NB4 (cell line): Measurements from ENCODE around the gene HGD.

Experiments used
- DNase-seq: peaks from one replicate; pipeline ENCODE4 v3.0.0; 2010; ENCODE audit warnings: low read depth
- H3K4me3 ChIP-seq: one replicate; pipeline ENCODE4 v1.5.1; 2011; ENCODE audit warnings: mild to moderate bottlenecking, low read depth, low read length, moderate library complexity
- MYC ChIP-seq: IDR thresholded peaks from 2 replicates; pipeline ENCODE4 v1.6.1; 2011; ENCODE audit warnings: low read depth, low read length
- POLR2A ChIP-seq: IDR thresholded peaks from 2 replicates; pipeline ENCODE4 v1.6.1; 2011; ENCODE audit warnings: mild to moderate bottlenecking; ENCODE audit not compliant: insufficient read length; ENCODE audit errors: extremely low read depth
- TF ChIP-seq, protein P1 (sequence below): IDR thresholded peaks from 2 replicates; pipeline ENCODE4 v1.6.1; 2011; ENCODE audit warnings: low read depth, low read length
- TF ChIP-seq, protein P2 (sequence below): IDR thresholded peaks from one replicate; pipeline ENCODE4 v1.5.1; 2012; ENCODE audit warnings: low read depth, low read length

The HGD gene

DNA sequence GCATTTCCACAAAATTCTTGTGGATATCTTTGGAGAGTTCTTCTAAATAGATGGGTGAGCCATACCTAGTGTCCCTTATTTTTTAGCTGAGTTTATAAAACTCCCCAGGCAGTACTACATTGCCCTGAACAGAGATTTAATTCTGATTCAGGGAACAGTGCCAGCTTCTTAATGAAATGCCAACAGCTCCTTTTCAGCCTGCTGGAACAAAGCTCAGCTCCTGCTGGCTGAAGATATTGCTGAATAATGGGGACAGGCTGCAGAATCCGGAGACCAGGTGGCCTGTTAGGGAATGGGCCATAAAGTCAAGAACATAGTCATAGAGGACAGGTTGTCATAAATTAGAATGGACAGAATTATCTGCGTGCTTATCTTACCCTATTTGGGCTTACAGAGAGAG, 8.9 kb downstream of the HGD start:
- TF ChIP-seq, protein P1, sequence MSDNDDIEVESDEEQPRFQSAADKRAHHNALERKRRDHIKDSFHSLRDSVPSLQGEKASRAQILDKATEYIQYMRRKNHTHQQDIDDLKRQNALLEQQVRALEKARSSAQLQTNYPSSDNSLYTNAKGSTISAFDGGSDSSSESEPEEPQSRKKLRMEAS: no peak
- no peak for TF ChIP-seq MYC
- no peak for TF ChIP-seq POLR2A
- TF ChIP-seq, protein P2, sequence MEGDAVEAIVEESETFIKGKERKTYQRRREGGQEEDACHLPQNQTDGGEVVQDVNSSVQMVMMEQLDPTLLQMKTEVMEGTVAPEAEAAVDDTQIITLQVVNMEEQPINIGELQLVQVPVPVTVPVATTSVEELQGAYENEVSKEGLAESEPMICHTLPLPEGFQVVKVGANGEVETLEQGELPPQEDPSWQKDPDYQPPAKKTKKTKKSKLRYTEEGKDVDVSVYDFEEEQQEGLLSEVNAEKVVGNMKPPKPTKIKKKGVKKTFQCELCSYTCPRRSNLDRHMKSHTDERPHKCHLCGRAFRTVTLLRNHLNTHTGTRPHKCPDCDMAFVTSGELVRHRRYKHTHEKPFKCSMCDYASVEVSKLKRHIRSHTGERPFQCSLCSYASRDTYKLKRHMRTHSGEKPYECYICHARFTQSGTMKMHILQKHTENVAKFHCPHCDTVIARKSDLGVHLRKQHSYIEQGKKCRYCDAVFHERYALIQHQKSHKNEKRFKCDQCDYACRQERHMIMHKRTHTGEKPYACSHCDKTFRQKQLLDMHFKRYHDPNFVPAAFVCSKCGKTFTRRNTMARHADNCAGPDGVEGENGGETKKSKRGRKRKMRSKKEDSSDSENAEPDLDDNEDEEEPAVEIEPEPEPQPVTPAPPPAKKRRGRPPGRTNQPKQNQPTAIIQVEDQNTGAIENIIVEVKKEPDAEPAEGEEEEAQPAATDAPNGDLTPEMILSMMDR: no peak
- DNase-seq: no peak

DNA sequence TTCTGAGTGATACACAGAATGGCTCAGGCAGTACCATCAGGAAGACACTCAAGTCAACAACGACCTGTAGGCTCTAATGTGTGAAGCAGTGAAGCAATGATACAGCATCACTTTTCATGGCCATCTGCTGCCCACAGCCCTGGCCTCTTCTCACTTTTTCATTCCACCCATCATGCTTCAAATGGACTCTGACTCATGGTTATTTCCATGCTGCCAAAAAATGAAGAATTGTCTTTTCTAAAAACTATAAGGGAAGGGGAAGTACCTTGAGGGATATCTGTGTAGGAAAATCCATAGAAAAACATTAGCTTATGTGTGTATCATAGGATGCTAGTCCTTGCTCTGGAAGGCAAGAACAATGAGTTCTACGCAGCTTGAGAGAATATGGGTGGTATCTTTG, 11.5 kb downstream of the HGD start:
- TF ChIP-seq, protein P1: no peak
- TF ChIP-seq POLR2A (no peak), MYC (no peak)
- TF ChIP-seq, protein P2: no peak
- no peak for DNase-seq
- no peak overlapping the region for H3K4me3 ChIP-seq

More for the DNA sequence above, 8.9 kb downstream of the HGD start:
- no peak overlapping the region for H3K4me3 ChIP-seq

DNA sequence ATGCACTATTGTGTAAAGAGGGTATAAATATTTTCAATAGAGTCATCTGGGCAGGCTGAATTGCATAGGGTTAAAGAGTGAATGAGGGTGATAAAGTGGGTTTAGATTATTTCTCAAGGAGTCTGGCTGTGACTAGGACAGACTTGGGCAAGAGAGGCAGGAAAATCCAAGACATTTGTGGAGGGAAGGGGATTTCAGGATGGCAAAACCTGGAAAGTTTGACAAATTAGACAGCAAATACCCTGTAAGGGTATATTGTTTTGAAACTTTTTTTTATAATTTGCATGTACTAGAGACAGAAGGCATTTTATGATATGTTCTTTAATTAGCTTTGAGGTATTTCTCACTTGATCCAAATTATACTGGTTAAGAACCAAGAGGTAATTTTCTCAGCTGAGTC, 17.1 kb downstream of the HGD start:
- TF ChIP-seq, protein P1: no peak
- TF ChIP-seq, protein P2: no peak
- TF ChIP-seq POLR2A (no peak), MYC (no peak)
- H3K4me3 ChIP-seq: no peak overlapping the region
- no peak for DNase-seq

DNA sequence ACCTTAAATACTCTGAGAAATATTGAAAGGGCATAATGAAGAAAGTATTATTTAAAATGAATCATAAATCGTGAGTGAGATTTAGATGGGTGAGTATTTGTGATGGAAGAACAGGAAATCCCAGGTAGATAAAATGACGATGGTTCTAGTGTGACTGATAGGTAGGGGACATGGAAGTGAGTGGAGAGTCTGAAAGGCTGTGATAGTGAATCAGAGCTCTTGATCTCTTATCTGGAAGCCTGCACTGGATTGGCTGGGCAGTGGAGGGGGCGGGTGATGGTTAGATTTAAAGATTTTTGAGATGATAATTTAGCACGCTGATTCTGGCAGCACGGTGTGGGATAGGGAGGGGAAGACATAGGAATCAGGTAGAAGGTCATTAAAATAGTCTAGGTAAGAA, 20.1 kb downstream of the HGD start:
- TF ChIP-seq, protein P1: no peak
- TF ChIP-seq MYC: no peak
- TF ChIP-seq, protein P2: no peak
- TF ChIP-seq POLR2A: no peak
- no peak overlapping the region for H3K4me3 ChIP-seq
- no peak for DNase-seq

DNA sequence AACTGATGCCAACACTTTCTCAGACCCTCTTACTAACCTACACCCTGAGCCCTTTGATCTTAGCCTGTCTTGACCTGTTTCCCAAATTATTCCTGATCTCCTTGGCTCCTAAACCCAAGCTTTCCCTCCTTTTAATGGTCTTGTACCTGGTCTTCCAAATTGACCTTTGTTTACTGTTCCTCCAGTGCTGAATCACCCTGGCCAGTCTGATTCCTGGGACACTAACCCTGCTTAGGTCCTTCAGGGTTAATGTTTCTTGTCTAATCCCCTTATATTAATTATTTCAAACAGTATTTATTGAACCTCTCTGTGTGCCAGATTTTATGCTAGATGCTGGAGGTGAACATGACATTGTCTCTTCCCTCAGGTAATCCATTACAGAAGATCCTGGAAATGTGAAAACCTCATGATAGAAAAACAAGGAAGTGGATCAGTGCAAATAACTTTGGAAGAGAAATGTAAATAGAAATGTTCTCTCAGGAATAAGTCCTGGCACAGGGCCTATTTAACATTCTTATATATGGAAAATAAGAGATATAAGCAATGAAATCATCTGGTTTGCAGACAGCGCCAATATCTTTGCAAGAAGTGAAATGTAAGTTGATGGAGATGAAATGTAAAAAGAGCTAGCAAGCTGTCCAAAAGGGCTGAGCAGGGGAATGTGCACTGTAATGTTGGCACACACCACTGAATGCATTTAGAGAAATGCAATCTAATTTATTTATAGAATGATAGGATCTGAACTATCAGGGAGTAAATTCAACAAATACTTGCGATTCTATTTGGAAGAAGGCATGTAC, 20.7 kb downstream of the HGD start:
- no peak for DNase-seq
- H3K4me3 ChIP-seq: no peak overlapping the region
- TF ChIP-seq, protein P1: no peak
- TF ChIP-seq, protein P2: no peak
- no peak for TF ChIP-seq POLR2A
- no peak for TF ChIP-seq MYC
